Stimulated activated CD8-positive, alpha-beta memory T cell treated with anti-CD3 and anti-CD28 coated beads, Interleukin-4, amount 100 ng/mL, for 4 hours (primary cell): Measurements from ENCODE around the gene CNST.
"Not testable (repeated sequence)": the region's sequence is repeated elsewhere in the genome, so short reads cannot be mapped to it uniquely, and the experiment has no call there.

Source experiments
- DNase-seq, 2 donors: peaks; one replicate each; pipeline ENCODE4 v3.0.0-alpha.2; 2020; ENCODE audit warnings: low read depth in 2 of 2, low spot score in 1 of 2

Gene CNST

DNA sequence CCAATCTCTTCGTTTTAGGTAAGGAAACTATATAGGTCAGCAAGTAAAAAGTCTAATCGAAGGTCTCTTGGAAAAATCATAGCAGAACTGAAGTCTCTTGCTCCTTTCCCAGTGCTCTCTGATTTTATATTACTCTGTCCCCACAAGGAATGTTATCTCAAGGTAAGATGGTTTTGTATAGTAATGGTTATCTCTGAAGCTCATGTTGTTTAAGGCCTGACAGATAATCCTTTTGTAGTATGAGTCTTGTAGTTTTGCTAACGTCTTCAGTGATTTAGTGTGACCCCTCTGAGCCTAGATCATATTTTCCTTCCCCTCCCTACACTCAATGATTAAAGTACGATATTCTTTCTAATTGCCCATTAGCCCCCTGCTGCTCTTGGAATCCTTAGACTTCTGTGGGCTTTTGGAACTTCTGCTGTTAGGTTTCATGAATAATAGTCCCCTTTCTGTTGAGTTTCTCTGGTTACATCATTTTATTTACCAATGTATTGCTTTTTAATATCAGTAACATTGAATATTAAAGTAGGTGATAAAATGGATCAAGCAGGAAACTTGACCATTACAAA lies 52.1 kb downstream of the CNST start:
- no peak for DNase-seq

DNA sequence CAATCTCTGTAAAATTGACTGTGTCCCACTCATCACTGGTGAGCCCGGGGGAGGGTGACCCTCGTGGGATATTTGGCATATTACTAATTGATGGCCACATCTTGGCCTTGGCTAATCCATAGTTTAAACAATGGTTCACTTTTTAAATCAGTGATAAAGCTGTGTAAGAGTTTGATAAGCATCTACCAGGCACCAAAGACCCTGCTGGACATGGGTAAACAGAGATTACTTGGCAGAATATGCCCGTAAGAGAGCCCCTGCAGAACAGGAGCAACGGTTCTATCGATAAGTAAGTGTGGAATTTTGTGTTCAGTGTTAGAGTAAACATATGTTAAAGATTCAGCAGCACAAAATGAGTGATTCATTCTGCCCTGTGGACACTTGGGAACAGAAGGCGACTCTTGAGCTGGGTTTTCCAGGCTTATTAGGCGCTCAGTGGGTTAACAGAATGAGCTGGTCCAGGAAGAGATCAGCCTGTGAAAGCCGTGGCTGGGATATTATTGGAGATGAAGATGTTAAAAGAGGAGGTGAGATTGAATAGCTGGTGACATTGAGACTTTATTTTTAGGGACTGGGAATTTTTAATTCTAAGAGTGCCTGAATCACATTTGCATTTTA lies 55.9 kb downstream of the CNST start:
- DNase-seq: no peak

GRCh38 chr1:246624091-246624490 lies 57.8 kb downstream of the CNST start:
- DNase-seq: no peak

GRCh38 chr1:246629030-246629429 lies 62.8 kb downstream of the CNST start:
- no peak for DNase-seq

DNA sequence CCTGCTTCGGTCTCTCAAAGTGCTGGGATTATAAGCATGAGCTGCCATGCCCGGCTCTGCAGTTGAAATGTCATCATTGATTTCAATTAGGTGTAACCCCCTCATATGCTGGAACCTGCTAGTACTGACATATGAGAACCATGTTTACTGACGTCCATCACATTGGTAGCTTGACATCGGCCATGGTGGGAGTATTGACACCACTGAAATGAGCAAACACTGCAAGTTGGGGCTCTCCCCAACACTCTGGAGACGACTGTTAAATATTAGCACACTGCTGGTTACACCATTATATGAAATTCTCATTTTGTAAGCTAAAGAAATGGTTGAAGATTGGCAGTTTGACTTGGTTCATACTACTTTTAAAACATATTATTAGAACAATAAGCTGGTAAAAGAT lies 63.7 kb downstream of the CNST start:
- no peak for DNase-seq

- no peak for DNase-seq
Observed at GRCh38 chr1:246631426-246631825, 65.2 kb downstream of the CNST start.

- no peak for DNase-seq
Observed at GRCh38 chr1:246632281-246633168, 66.3 kb downstream of the CNST start.

DNA sequence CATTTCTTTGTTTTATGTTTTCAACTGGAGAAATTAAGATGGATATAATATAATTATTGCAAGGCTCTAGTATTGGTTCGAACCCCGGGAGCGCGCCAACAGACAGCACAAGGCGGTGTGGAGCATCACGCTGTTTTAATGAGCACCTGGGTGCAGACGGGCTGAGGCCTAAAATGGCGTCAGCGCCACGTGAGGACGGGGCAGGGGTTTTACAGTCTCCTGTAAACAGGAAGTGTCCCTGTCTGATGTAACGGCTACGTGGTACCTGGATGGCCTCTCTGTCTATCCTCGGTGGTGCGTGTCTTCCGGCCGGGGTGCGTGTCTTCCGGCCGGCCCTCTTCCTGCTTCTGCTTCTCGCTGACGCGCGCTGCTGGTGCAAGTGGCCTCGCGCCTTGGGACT lies 68.4 kb downstream of the CNST start:
- DNase-seq: not testable (repeated sequence)

- DNase-seq: no peak
Observed at GRCh38 chr1:246638941-246639655, 72.8 kb downstream of the CNST start.

GRCh38 chr1:246639732-246640131 lies 73.5 kb downstream of the CNST start:
- no peak for DNase-seq

GRCh38 chr1:246640747-246641146 lies 74.5 kb downstream of the CNST start:
- DNase-seq: no peak

- DNase-seq: no peak
Observed at GRCh38 chr1:246641394-246641793, 75.1 kb downstream of the CNST start.

GRCh38 chr1:246642719-246643118 lies 76.5 kb downstream of the CNST start:
- DNase-seq: no peak

DNA sequence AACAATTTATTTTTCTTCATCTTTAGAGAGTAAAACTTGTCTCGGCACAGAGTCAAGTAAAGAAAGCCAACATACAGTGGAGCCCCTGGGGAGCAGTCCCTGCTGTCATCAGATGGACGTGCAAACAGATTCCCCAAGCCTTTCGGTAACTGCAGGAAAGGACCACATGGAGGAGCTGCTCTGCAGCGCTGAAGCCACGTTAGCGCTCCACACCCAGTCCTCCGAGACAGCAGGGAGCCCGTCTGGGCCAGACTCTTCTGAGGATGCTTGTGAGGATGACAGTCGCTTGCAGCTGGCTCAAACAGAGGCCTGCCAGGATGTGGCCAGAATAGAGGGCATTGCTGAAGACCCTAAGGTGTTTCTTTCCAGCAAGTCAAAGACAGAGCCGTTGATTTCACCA lies 80.9 kb downstream of the CNST start:
- DNase-seq: no peak

DNA sequence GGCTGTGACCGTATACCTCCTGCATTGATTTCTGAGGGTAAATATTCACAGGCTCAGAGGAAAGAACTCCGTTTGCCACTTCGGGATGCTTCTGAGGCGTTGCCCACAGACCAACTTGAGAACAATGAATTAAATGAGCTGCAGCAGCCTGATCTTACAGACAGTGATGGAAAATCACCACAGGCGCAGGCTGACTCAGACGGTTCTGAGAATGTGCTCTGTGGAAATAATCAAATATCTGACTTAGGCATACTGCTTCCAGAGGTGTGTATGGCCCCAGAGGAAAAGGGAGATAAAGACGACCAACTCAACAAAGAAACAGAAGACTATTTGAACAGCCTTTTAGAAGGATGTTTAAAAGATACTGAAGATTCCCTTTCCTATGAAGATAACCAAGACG lies 81.3 kb downstream of the CNST start:
- no peak for DNase-seq

DNA sequence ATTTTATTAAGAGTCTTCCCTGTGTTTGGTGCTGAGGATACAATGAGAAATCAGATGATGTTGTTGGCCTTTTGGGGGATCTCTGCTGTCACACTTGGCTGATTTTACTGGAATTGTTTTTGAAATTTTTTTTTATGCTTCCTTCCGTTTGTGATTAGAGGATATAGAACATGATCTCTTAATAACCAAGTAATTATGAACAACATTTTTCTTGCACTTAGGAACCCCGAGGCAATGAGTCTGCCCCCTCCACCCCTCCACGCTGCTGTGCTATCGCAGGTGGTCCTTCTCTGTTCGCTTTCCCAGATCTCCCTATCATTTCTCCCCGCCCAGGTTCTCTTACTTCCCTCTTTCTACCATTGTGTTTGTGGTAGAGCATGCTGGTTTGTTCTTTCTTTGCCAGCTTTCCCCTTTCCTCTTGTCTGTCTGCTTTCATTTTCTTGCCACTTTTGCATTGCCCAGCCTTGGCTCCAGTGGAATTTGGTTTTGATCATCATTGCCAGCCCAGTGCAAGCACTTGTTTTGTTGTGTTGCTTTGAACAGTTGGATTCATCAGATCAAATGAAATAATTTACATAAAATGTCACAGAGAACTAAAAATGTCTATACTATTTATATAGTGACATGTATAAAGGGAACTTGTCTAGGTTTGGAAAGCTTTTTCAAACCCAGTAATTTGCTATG lies 84.9 kb downstream of the CNST start:
- no peak for DNase-seq

- DNase-seq: no peak
Observed at GRCh38 chr1:246658567-246658966, 92.3 kb downstream of the CNST start.

GRCh38 chr1:246659594-246660140 lies 93.4 kb downstream of the CNST start:
- DNase-seq: no peak

DNA sequence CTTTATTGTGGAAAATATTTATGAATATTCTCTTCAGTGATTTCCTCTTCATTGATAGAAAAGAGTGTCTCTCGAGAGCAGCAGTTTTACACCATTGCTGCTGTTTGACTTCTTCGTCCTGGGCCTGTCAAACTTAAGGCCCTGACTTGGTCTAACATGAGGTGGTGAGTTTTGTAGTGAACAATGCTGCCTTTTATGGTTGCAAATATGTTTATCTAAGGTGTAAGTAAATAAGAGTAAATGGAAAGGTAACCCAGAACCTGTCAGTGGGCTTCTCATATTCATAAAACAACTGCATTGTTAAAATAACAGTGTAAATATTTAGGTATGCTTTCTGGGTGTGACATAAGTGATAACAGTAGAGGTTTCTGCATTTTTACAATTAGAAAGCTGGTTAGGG lies 95.2 kb downstream of the CNST start:
- no peak for DNase-seq

- DNase-seq: no peak
Observed at GRCh38 chr1:246667773-246668172, 101.5 kb downstream of the CNST start.

GRCh38 chr1:246669659-246670058 lies 103.4 kb downstream of the CNST start:
- DNase-seq: no peak
